SK-N-SH (cell line): ENCODE data around the gene ABCA3. TPM values are rescaled to one million over a fixed set of nuclear protein-coding genes. Genes with fewer than 3 reads are reported as not detected.

Experiments
- CTCF ChIA-PET: fragments of 300-600, 350-600 bp; formaldehyde crosslinking; extraction: SDS; loops from one replicate; lab custom pipeline; 2021; lab: Yijun Ruan, JAX
- POLR2A ChIA-PET: fragments of 350-600 bp; sonication (Branson Sonifier 250); formaldehyde crosslinking; extraction: SDS; loops from one replicate; lab custom pipeline; 2020; ENCODE audit warnings: antibody characterized with exemption, inconsistent platforms; lab: Yijun Ruan, JAX
- DNase-seq: peaks from one replicate; pipeline ENCODE4 v3.0.0; 2012
- H2AFZ ChIP-seq: fragments of 200-600 bp; sonication (generic); 2 replicates; pipeline ENCODE4 v1.8.1; 2016; ENCODE audit warnings: antibody characterized with exemption, mild to moderate bottlenecking, low read depth
- H3F3A ChIP-seq: fragments of 200-600 bp; sonication (generic); replicated peaks from 2 replicates; pipeline ENCODE3; 2016; ENCODE audit warnings: antibody characterized with exemption, mild to moderate bottlenecking; ENCODE audit not compliant: insufficient read depth
- H3K27ac ChIP-seq, 2 experiments: fragments of 200-500 bp in 1 of 2; fragments of 200-600 bp in 1 of 2; sonication (Bioruptor generic) in 1 of 2; sonication (generic), shearing (Covaris generic) in 1 of 2; 2 replicates each; pipeline versions ENCODE4 v1.5.1 to v1.6.1; 2014 to 2016; ENCODE audit warnings: low read depth in 2 of 2, inconsistent platforms in 1 of 2, low read length in 1 of 2, mild to moderate bottlenecking in 1 of 2, mixed read lengths in 1 of 2
- H3K27me3 ChIP-seq: fragments of 200-600 bp; sonication (generic), shearing (Covaris generic); 2 replicates; pipeline ENCODE4 v1.6.1; 2016; ENCODE audit warnings: mixed run types; ENCODE audit not compliant: insufficient read depth
- H3K36me3 ChIP-seq, 2 experiments: fragments of 200-500 bp in 1 of 2; fragments of 200-600 bp in 1 of 2; sonication (Bioruptor generic) in 1 of 2; sonication (generic) in 1 of 2; replicated peaks in 1 of 2; 2 replicates each; pipeline versions ENCODE3 to v1.5.1; 2014 to 2016; ENCODE audit warnings: low read length in 1 of 2, mild to moderate bottlenecking in 1 of 2; ENCODE audit not compliant: insufficient read depth in 2 of 2, control insufficient read depth in 1 of 2
- H3K4me1 ChIP-seq, 2 experiments: fragments of 200-500 bp in 1 of 2; fragments of 200-600 bp in 1 of 2; sonication (Bioruptor generic) in 1 of 2; sonication (generic), shearing (Covaris generic) in 1 of 2; 2 replicates each; pipeline versions ENCODE4 v1.5.1 to v1.6.1; 2014 to 2016; ENCODE audit warnings: low read depth in 1 of 2, low read length in 1 of 2, mixed run types in 1 of 2; ENCODE audit not compliant: insufficient read depth in 2 of 2, control insufficient read depth in 1 of 2
- H3K4me2 ChIP-seq: fragments of 200-600 bp; sonication (generic), shearing (Covaris generic); 2 replicates; pipeline ENCODE4 v1.6.1; 2017; ENCODE audit warnings: mixed run types
- H3K4me3 ChIP-seq, 2 experiments: fragments of 200-500 bp in 1 of 2; fragments of 200-600 bp in 1 of 2; sonication (Bioruptor generic) in 1 of 2; sonication (generic), shearing (Covaris generic) in 1 of 2; 2 replicates each; pipeline versions ENCODE4 v1.5.1 to v1.8.1; 2014 to 2016; ENCODE audit warnings: low read depth in 2 of 2, inconsistent platforms in 1 of 2, low read length in 1 of 2, mild to moderate bottlenecking in 1 of 2, mixed read lengths in 1 of 2, moderate library complexity in 1 of 2
- H3K79me2 ChIP-seq: fragments of 200-600 bp; sonication (generic); 2 replicates; pipeline ENCODE4 v1.8.1; 2017; ENCODE audit warnings: mild to moderate bottlenecking; ENCODE audit not compliant: insufficient read depth
- H3K9ac ChIP-seq: fragments of 200-600 bp; sonication (generic); 2 replicates; pipeline ENCODE4 v1.6.1; 2017; ENCODE audit warnings: mixed run types
- H3K9me2 ChIP-seq: fragments of 200-600 bp; sonication (generic); 2 replicates; pipeline ENCODE4 v1.6.1; 2017; ENCODE audit warnings: mixed run types
- H3K9me3 ChIP-seq: fragments of 200-600 bp; sonication (generic); 2 replicates; pipeline ENCODE4 v1.6.1; 2017; ENCODE audit warnings: mixed run types, mild to moderate bottlenecking, moderate library complexity
- H4K20me1 ChIP-seq: fragments of 200-600 bp; sonication (generic); 2 replicates; pipeline ENCODE4 v1.6.1; 2017; ENCODE audit warnings: mild to moderate bottlenecking, mixed run types; ENCODE audit not compliant: insufficient read depth
- CHD2 ChIP-seq: fragments of 150-350 bp; IDR thresholded peaks from 2 replicates; pipeline ENCODE4 v1.6.1; 2018; ENCODE audit warnings: low read length; ENCODE audit not compliant: partially characterized antibody
- ELF1 ChIP-seq: IDR thresholded peaks from 2 replicates; pipeline ENCODE4 v1.4.0; 2012
- EZH2phosphoT487 ChIP-seq: fragments of 200-600 bp; sonication (generic); IDR thresholded peaks from 2 replicates; pipeline ENCODE4 v1.6.1; 2017; ENCODE audit warnings: low read depth, mixed run types, mild to moderate bottlenecking, antibody characterized with exemption, moderate library complexity, borderline replicate concordance
- FOSL2 ChIP-seq: IDR thresholded peaks from 2 replicates; pipeline ENCODE4 v1.4.0; 2012; ENCODE audit warnings: low read depth, mild to moderate bottlenecking, moderate library complexity, borderline replicate concordance
- FOXJ3 ChIP-seq: sonication (generic); formaldehyde crosslinking; IDR thresholded peaks from 2 replicates; pipeline ENCODE4 v1.5.1; 2020; ENCODE audit warnings: mild to moderate bottlenecking, missing genetic modification reagents
- FOXM1 ChIP-seq: IDR thresholded peaks from 2 replicates; pipeline ENCODE4 v1.4.0; 2012; ENCODE audit warnings: low read depth, mild to moderate bottlenecking
- GATA2 ChIP-seq: sonication (generic); formaldehyde crosslinking; IDR thresholded peaks from 2 replicates; pipeline ENCODE4 v1.5.0; 2020; ENCODE audit warnings: mild to moderate bottlenecking, missing genetic modification reagents
- JUND ChIP-seq: IDR thresholded peaks from 2 replicates; pipeline ENCODE4 v1.4.0; 2012
- MAX ChIP-seq: IDR thresholded peaks from 2 replicates; pipeline ENCODE4 v1.4.0; 2012; ENCODE audit warnings: low read depth
- MEF2A ChIP-seq: IDR thresholded peaks from 2 replicates; pipeline ENCODE4 v1.4.0; 2012; ENCODE audit warnings: low read depth, borderline replicate concordance
- NFIC ChIP-seq: IDR thresholded peaks from 2 replicates; pipeline ENCODE4 v1.4.0; 2012; ENCODE audit warnings: borderline replicate concordance
- NRF1 ChIP-seq: IDR thresholded peaks from 2 replicates; pipeline ENCODE4 v1.6.1; 2012; ENCODE audit warnings: low read depth, mild to moderate bottlenecking, low read length
- POLR2AphosphoS5 ChIP-seq: IDR thresholded peaks from 2 replicates; pipeline ENCODE4 v1.6.1; 2012; ENCODE audit warnings: low read depth, low read length
- RCOR1 ChIP-seq: fragments of 150-350 bp; IDR thresholded peaks from 2 replicates; pipeline ENCODE4 v1.6.1; 2017; ENCODE audit warnings: antibody characterized with exemption, low read length
- REST ChIP-seq: IDR thresholded peaks from 2 replicates; pipeline ENCODE4 v1.6.1; 2012; ENCODE audit warnings: mild to moderate bottlenecking, low read depth, low read length, moderate library complexity
- RXRA ChIP-seq: IDR thresholded peaks from 2 replicates; pipeline ENCODE4 v1.4.0; 2012; ENCODE audit warnings: low read depth, mild to moderate bottlenecking, borderline replicate concordance
- SMC3 ChIP-seq: IDR thresholded peaks from 2 replicates; pipeline ENCODE4 v1.6.1; 2012; ENCODE audit warnings: low read depth, low read length, improper control_type of control experiment
- TCF12 ChIP-seq: IDR thresholded peaks from 2 replicates; pipeline ENCODE4 v1.4.0; 2012
- TEAD4 ChIP-seq: IDR thresholded peaks from 2 replicates; pipeline ENCODE4 v1.4.0; 2012; ENCODE audit warnings: mild to moderate bottlenecking, borderline replicate concordance; ENCODE audit not compliant: insufficient read depth
- USF1 ChIP-seq: IDR thresholded peaks from 2 replicates; pipeline ENCODE4 v1.4.0; 2012; ENCODE audit warnings: low read depth, borderline replicate concordance
- USF2 ChIP-seq: fragments of 150-350 bp; IDR thresholded peaks from 2 replicates; pipeline ENCODE4 v1.6.1; 2017; ENCODE audit warnings: antibody characterized with exemption, low read length, low read depth, borderline replicate concordance
- YY1 ChIP-seq: IDR thresholded peaks from 2 replicates; pipeline ENCODE4 v1.4.0; 2012; ENCODE audit warnings: low read depth, mild to moderate bottlenecking
- WGBS: methylation state at CpG from one replicate; pipeline ENCODE4 v1.1.6; 2017; ENCODE audit warnings: low lambda C conversion rate; 5-methylcytosine and 5-hydroxymethylcytosine counted together
- polyA plus RNA-seq, 3 experiments: library from polyadenylated mRNA; depleted of rRNA; stranded (reverse); fragments of >200 nt; gene quantifications; 2 replicates each; pipeline ENCODE4 v1.2.3, GENCODE V29; 2012

ABCA3 gene
- polyA plus RNA-seq, 1 of the 3 experiments (the other 2 are of a cell fraction), result 9.9 TPM

- Histone ChIP-seq H4K20me1 (no peaks in the 10 kb centered on the region), H3K79me2 (no peaks in the 10 kb centered on the region), H3K4me2 (no peak overlapping the region), H3K27me3 (no peaks in the 10 kb centered on the region), H3K9ac (no peak overlapping the region), H3K36me3 (no peaks in the 10 kb centered on the region), H3K4me3 (no peak overlapping the region), H3K9me2 (no peaks in the 10 kb centered on the region), H3K9me3 (no peaks in the 10 kb centered on the region), H2AFZ (no peak overlapping the region)
- POLR2A ChIA-PET, result no interaction called here
- DNase-seq, result no peak
- CTCF ChIA-PET, result no interaction called here
- TF ChIP-seq SMC3 (no peak), FOXJ3 (CRISPR knock-in tag) (no peak), NRF1 (no peak), NFIC (no peak), ELF1 (no peak), GATA2 (no peak), EZH2phosphoT487 (no peak), RXRA (no peak), USF1 (no peak), JUND (no peak), MAX (no peak), YY1 (no peak)
- TF ChIP-seq, all 33 proteins: peak for 0
- Histone ChIP-seq H3K27ac (no peak overlapping the region), H3K4me1 (peaks cover 5 to 17% of the 10 kb centered on the region in 2 experiments; a peak in 3 of 4 replicates), H3F3A (peaks cover 4% of the 10 kb centered on the region)
Observed at GRCh38 chr16:2370721-2371120, 30.2 kb upstream of the ABCA3 start.

- no peaks in the 10 kb centered on the region for H3K79me2 ChIP-seq
- H3K36me3 ChIP-seq, result no peaks in the 10 kb centered on the region
- ChIA-PET POLR2A (no interaction called here), CTCF (interaction anchor here (0.6 to 1.8 kb wide), 4 partner anchors 19 to 237 kb away, joined by 3 to 7 read pairs (median 4); partner anchors contain the start of gene ABCA3)
- H3K4me1 ChIP-seq, result peaks cover 14 to 30% of the 10 kb centered on the region in 2 experiments; a peak in 3 of 4 replicates
- no peaks in the 10 kb centered on the region for H4K20me1 ChIP-seq
- H3K4me3 ChIP-seq, result no peak overlapping the region
- H3K27me3 ChIP-seq, result no peaks in the 10 kb centered on the region
- H3K9ac ChIP-seq, result no peak overlapping the region
- H2AFZ ChIP-seq, result no peak overlapping the region
- peak overlapping the region; percentile 50 to 94; a peak in 3 of 4 replicates for H3K27ac ChIP-seq
- WGBS, result 80% methylated on average over 13 of the region's 13 CpGs
- no peak for DNase-seq
- no peaks in the 10 kb centered on the region for H3K9me3 ChIP-seq
- no peak for TF ChIP-seq FOSL2
- TF ChIP-seq FOXM1, result no peak
- no peak for TF ChIP-seq USF1
- TF ChIP-seq TCF12, result no peak
- no peak for TF ChIP-seq REST
- no peak for TF ChIP-seq POLR2AphosphoS5
- TF ChIP-seq MEF2A, result no peak
- TF ChIP-seq RCOR1, result no peak
- TF ChIP-seq TEAD4, result no peak
- no peak for TF ChIP-seq FOXJ3 (CRISPR knock-in tag)
- no peak for TF ChIP-seq CHD2
- TF ChIP-seq RXRA, result no peak
- no peak for TF ChIP-seq USF2
- no peaks in the 10 kb centered on the region for H3K9me2 ChIP-seq
- H3K4me2 ChIP-seq, result no peak overlapping the region
- peaks cover 13% of the 10 kb centered on the region for H3F3A ChIP-seq
Observed at GRCh38 chr16:2366660-2367309, 26.3 kb upstream of the ABCA3 start.
